ENCODE measurements around the gene UNC45B.

Gene UNC45B

DNA sequence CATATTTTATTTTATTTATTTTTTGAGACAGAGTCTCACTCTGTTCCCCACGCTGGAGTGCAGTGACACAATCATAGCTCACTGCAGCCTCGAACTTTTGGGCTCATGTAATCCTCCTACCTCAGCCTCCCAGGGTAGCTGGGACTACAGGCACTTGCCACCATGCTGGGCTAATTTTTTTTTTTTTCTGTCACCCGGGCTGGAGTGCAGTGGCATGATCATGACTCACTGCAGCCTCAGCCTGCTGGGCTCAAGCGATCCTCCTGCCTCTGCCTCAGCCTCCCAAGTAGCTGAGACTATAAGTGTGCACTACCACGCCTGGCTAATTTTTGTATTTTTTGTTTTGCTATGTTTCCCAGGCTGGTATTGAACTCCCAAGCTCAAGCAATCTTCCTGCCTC, 17.1 kb downstream of the UNC45B start:
- H3K27me3 ChIP-seq (ENCODE audit: insufficient read depth, low read depth), result no peaks in the 10 kb centered on the region
- H3K27ac ChIP-seq, result no peak overlapping the region
- no peaks in the 10 kb centered on the region for H4K20me1 ChIP-seq (ENCODE audit: insufficient read depth)
- no peaks in the 10 kb centered on the region for H3K36me3 ChIP-seq (ENCODE audit: insufficient read depth)
- H3K4me3 ChIP-seq (IDR thresholded peaks at IDR 0.05; ENCODE audit: insufficient read depth, low read depth, low read length), result no peak overlapping the region
- H3K4me1 ChIP-seq (ENCODE audit: low read depth, poor library complexity, severe bottlenecking), result no peaks in the 10 kb centered on the region
- H3K4me2 ChIP-seq, result no peak overlapping the region
- TF ChIP-seq, protein P1, sequence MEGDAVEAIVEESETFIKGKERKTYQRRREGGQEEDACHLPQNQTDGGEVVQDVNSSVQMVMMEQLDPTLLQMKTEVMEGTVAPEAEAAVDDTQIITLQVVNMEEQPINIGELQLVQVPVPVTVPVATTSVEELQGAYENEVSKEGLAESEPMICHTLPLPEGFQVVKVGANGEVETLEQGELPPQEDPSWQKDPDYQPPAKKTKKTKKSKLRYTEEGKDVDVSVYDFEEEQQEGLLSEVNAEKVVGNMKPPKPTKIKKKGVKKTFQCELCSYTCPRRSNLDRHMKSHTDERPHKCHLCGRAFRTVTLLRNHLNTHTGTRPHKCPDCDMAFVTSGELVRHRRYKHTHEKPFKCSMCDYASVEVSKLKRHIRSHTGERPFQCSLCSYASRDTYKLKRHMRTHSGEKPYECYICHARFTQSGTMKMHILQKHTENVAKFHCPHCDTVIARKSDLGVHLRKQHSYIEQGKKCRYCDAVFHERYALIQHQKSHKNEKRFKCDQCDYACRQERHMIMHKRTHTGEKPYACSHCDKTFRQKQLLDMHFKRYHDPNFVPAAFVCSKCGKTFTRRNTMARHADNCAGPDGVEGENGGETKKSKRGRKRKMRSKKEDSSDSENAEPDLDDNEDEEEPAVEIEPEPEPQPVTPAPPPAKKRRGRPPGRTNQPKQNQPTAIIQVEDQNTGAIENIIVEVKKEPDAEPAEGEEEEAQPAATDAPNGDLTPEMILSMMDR (conservative IDR thresholded peaks at IDR 0.05; ENCODE audit: low read depth, low read length), result no peak
- H2AFZ ChIP-seq (ENCODE audit: low read depth), result no peak overlapping the region
- no peaks in the 10 kb centered on the region for H3K79me2 ChIP-seq (ENCODE audit: insufficient read depth, low read depth)
- H3K9ac ChIP-seq, result no peak overlapping the region

DNA sequence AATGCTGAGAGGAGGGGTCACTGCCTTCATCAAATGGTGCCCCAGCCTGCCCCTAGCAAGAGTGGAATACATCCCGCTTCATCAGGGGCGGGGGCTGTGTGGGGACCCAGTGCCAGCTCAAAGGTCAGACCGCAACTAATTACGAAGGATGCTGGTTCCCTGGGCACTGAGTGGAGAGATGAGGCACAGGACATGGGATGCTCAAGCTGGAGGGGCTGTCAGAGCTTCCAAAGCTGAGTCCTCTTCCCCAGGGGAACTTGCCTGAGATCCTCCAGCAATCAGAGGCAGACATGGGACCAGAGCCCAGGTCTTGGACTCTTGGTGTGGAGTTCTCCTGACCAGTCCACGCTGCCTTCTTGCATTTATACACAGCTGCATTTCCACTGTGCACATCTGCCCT, 18.9 kb downstream of the UNC45B start:
- Histone ChIP-seq H2AFZ (ENCODE audit: low read depth) (no peak overlapping the region), H4K20me1 (ENCODE audit: insufficient read depth) (no peaks in the 10 kb centered on the region), H3K27me3 (ENCODE audit: insufficient read depth, low read depth) (no peaks in the 10 kb centered on the region), H3K4me3 (IDR thresholded peaks at IDR 0.05; ENCODE audit: insufficient read depth, low read depth, low read length) (no peak overlapping the region), H3K27ac (no peak overlapping the region), H3K4me2 (no peak overlapping the region), H3K9ac (no peak overlapping the region), H3K4me1 (ENCODE audit: low read depth, poor library complexity, severe bottlenecking) (no peaks in the 10 kb centered on the region), H3K79me2 (ENCODE audit: insufficient read depth, low read depth) (no peaks in the 10 kb centered on the region), H3K36me3 (ENCODE audit: insufficient read depth) (no peaks in the 10 kb centered on the region)
- TF ChIP-seq, protein P1 (conservative IDR thresholded peaks at IDR 0.05; ENCODE audit: low read depth, low read length), result no peak

DNA sequence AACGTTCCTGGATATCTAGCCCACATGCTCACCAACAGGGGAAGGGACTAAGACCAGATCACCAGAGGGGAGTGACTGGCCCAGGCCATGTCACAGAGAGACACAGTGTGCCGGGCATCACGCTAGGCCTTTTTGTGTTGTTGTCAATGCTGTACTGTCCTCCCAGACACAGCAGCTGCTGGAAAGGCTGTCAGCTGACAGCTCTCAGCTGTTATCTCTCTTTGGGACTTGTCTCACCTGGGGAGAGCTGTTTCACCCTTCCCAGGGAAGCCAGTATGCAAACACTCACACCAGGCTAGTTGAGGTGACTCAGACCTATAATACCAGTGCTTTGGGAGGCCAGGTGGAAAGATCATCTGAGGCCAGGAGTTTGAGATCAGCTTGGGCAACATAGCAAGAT, 19.4 kb downstream of the UNC45B start:
- no peak overlapping the region for H3K27ac ChIP-seq
- TF ChIP-seq, protein P1 (conservative IDR thresholded peaks at IDR 0.05; ENCODE audit: low read depth, low read length), result no peak
- H4K20me1 ChIP-seq (ENCODE audit: insufficient read depth), result no peaks in the 10 kb centered on the region
- H2AFZ ChIP-seq (ENCODE audit: low read depth), result no peak overlapping the region
- no peak overlapping the region for H3K4me2 ChIP-seq
- H3K36me3 ChIP-seq (ENCODE audit: insufficient read depth), result no peaks in the 10 kb centered on the region
- H3K9ac ChIP-seq, result no peak overlapping the region
- H3K27me3 ChIP-seq (ENCODE audit: insufficient read depth, low read depth), result no peaks in the 10 kb centered on the region
- H3K4me3 ChIP-seq (IDR thresholded peaks at IDR 0.05; ENCODE audit: insufficient read depth, low read depth, low read length), result no peak overlapping the region
- H3K79me2 ChIP-seq (ENCODE audit: insufficient read depth, low read depth), result no peaks in the 10 kb centered on the region
- H3K4me1 ChIP-seq (ENCODE audit: low read depth, poor library complexity, severe bottlenecking), result no peaks in the 10 kb centered on the region

DNA sequence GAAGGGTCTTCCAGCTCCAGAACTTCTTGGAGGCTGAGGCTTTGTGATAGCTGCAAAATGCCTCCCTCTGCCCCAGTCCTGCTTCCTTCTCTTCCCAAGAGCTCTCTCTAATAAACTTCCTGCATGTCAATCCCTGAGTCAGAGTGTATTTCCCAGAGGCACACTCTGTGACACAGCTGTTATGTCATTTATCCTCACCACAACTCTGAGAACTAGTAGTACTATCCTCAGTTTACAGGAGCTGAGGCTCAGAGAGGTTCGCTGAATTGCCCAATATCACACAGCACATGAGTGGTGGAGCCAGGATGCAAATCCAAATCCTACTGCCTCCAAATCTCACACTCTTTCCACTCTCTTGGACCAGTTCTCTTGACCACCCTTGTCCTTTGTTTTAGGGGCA, 20.0 kb downstream of the UNC45B start:
- H3K27me3 ChIP-seq (ENCODE audit: insufficient read depth, low read depth), result no peaks in the 10 kb centered on the region
- H3K4me2 ChIP-seq, result no peak overlapping the region
- H3K27ac ChIP-seq, result no peak overlapping the region

More for the DNA sequence above, 20.0 kb downstream of the UNC45B start:
- Histone ChIP-seq H3K79me2 (ENCODE audit: insufficient read depth, low read depth) (no peaks in the 10 kb centered on the region), H3K36me3 (ENCODE audit: insufficient read depth) (no peaks in the 10 kb centered on the region), H3K9ac (no peak overlapping the region), H3K4me3 (IDR thresholded peaks at IDR 0.05; ENCODE audit: insufficient read depth, low read depth, low read length) (no peak overlapping the region), H4K20me1 (ENCODE audit: insufficient read depth) (no peaks in the 10 kb centered on the region), H3K4me1 (ENCODE audit: low read depth, poor library complexity, severe bottlenecking) (no peaks in the 10 kb centered on the region), H2AFZ (ENCODE audit: low read depth) (no peak overlapping the region)
- TF ChIP-seq, protein P1 (conservative IDR thresholded peaks at IDR 0.05; ENCODE audit: low read depth, low read length), result no peak
